IMR-90 (cell line): ENCODE data around the gene FBRSL1. TPM values are rescaled to one million over a fixed set of nuclear protein-coding genes. Genes with fewer than 3 reads are reported as not detected.

Experiments used
- ATAC-seq: fragments of 200-7000 bp; cut with Tn5 transposase; 2 replicates; pipeline ENCODE4 v1.9.1; 2020; ENCODE audit warnings: low read depth, mild to moderate bottlenecking, moderate library complexity
- BruUV-seq: library from RNA; stranded (reverse); fragments of 400-500 nt; replicated peaks from 2 replicates; lab custom pipeline; 2021; lab: Mats Ljungman, UMichigan
- CTCF ChIA-PET: fragments of 300-600 bp; formaldehyde crosslinking; extraction: SDS; loops from one replicate; lab custom pipeline; 2021; ENCODE audit warnings: antibody characterized with exemption; lab: Yijun Ruan, JAX
- POLR2A ChIA-PET: fragments of 300-600 bp; sonication (Branson Sonifier 250); formaldehyde crosslinking; loops from one replicate; lab custom pipeline; 2022; ENCODE audit warnings: antibody characterized with exemption; ENCODE audit not compliant: unreplicated experiment; lab: Charles Lee
- DNase-seq: peaks from one replicate; pipeline ENCODE4 v3.0.0; 2013
- H2AFZ ChIP-seq: replicated peaks from 2 replicates; pipeline ENCODE3; 2013; ENCODE audit warnings: low read length, mild to moderate bottlenecking; ENCODE audit not compliant: poor library complexity
- H2AK5ac ChIP-seq: 2 replicates; pipeline ENCODE4 v1.6.1; 2013; ENCODE audit warnings: low read depth, low read length, inconsistent platforms
- H2AK9ac ChIP-seq: replicated peaks from 2 replicates; pipeline ENCODE3; 2013; ENCODE audit warnings: mild to moderate bottlenecking, low read depth, low read length, moderate library complexity; ENCODE audit not compliant: poor library complexity
- H2BK120ac ChIP-seq: 2 replicates; pipeline ENCODE4 v1.6.1; 2013; ENCODE audit warnings: low read depth, low read length, inconsistent platforms
- H2BK15ac ChIP-seq: 3 replicates; pipeline ENCODE4 v1.6.1; 2013; ENCODE audit warnings: low read depth, low read length, inconsistent platforms
- H2BK20ac ChIP-seq: 2 replicates; pipeline ENCODE4 v1.6.1; 2013; ENCODE audit warnings: low read depth, mild to moderate bottlenecking, inconsistent platforms, low read length, moderate library complexity
- H2BK5ac ChIP-seq: 2 replicates; pipeline ENCODE4 v1.6.1; 2013; ENCODE audit warnings: mild to moderate bottlenecking, low read depth, low read length, inconsistent platforms; ENCODE audit not compliant: poor library complexity, severe bottlenecking
- H3K14ac ChIP-seq: replicated peaks from 2 replicates; pipeline ENCODE4 v1.6.1; 2013; ENCODE audit warnings: low read depth, low read length, inconsistent platforms
- H3K18ac ChIP-seq: 2 replicates; pipeline ENCODE4 v1.6.1; 2013; ENCODE audit warnings: low read depth, low read length, control low read depth
- H3K23ac ChIP-seq: 2 replicates; pipeline ENCODE4 v1.6.1; 2013; ENCODE audit warnings: low read depth, low read length, inconsistent platforms
- H3K27ac ChIP-seq: 2 replicates; pipeline ENCODE4 v1.5.1; 2013; ENCODE audit warnings: mild to moderate bottlenecking, control low read depth, low read length; ENCODE audit not compliant: insufficient read depth
- H3K27me3 ChIP-seq: 2 replicates; pipeline ENCODE4 v1.6.1; 2013; ENCODE audit warnings: low read length; ENCODE audit not compliant: control insufficient read depth, insufficient read depth
- H3K36me3 ChIP-seq: 2 replicates; pipeline ENCODE4 v1.6.1; 2013; ENCODE audit warnings: low read length, mixed read lengths; ENCODE audit not compliant: control insufficient read depth, insufficient read depth
- H3K4ac ChIP-seq: 2 replicates; pipeline ENCODE4 v1.6.1; 2013; ENCODE audit warnings: low read depth, low read length, inconsistent platforms
- H3K4me1 ChIP-seq: 2 replicates; pipeline ENCODE4 v1.6.1; 2013; ENCODE audit warnings: low read length, mixed read lengths; ENCODE audit not compliant: control insufficient read depth, insufficient read depth
- H3K4me2 ChIP-seq: 2 replicates; pipeline ENCODE4 v1.6.1; 2013; ENCODE audit warnings: low read depth, mild to moderate bottlenecking, control low read depth, low read length, moderate library complexity
- H3K4me3 ChIP-seq: 2 replicates; pipeline ENCODE4 v1.5.1; 2013; ENCODE audit warnings: low read depth, mild to moderate bottlenecking, control low read depth, low read length, moderate library complexity; ENCODE audit not compliant: insufficient read depth
- H3K56ac ChIP-seq: 2 replicates; pipeline ENCODE4 v1.6.1; 2013; ENCODE audit warnings: low read length, inconsistent platforms; ENCODE audit not compliant: insufficient read depth; ENCODE audit errors: extremely low read depth
- H3K79me1 ChIP-seq, 2 experiments: 2 replicates each; pipeline ENCODE4 v1.6.1; 2013; ENCODE audit warnings: low read length in 2 of 2, inconsistent platforms in 1 of 2, low read depth in 1 of 2
- H3K9ac ChIP-seq: 2 replicates; pipeline ENCODE4 v1.6.1; 2013; ENCODE audit warnings: low read depth, low read length, control low read depth
- H3K9me1 ChIP-seq: 2 replicates; pipeline ENCODE4 v1.6.1; 2013; ENCODE audit warnings: low read length, inconsistent platforms; ENCODE audit not compliant: insufficient read depth
- H3K9me3 ChIP-seq: 2 replicates; pipeline ENCODE4 v1.6.1; 2013; ENCODE audit warnings: low read length; ENCODE audit not compliant: control insufficient read depth, insufficient read depth
- H4K20me1 ChIP-seq: 2 replicates; pipeline ENCODE4 v1.6.1; 2013; ENCODE audit warnings: low read length, inconsistent platforms; ENCODE audit not compliant: insufficient read depth
- H4K5ac ChIP-seq: 2 replicates; pipeline ENCODE4 v1.6.1; 2013; ENCODE audit warnings: mild to moderate bottlenecking, low read depth, low read length, control low read depth
- H4K8ac ChIP-seq, 2 experiments: 2 replicates each; pipeline ENCODE4 v1.6.1; 2013; ENCODE audit warnings: low read depth in 2 of 2, low read length in 2 of 2, control low read depth in 1 of 2, inconsistent platforms in 1 of 2
- H4K91ac ChIP-seq: 2 replicates; pipeline ENCODE4 v1.6.1; 2013; ENCODE audit warnings: low read depth, low read length, inconsistent platforms; ENCODE audit not compliant: insufficient read depth
- BHLHE40 ChIP-seq: fragments of 150-350 bp; IDR thresholded peaks from 2 replicates; pipeline ENCODE4 v1.6.1; 2016; ENCODE audit warnings: mild to moderate bottlenecking, low read depth, low read length
- CEBPB ChIP-seq: IDR thresholded peaks from 2 replicates; pipeline ENCODE4 v1.6.1; 2012; ENCODE audit warnings: low read depth, low read length, improper control_type of control experiment
- FOS ChIP-seq: fragments of 150-350 bp; IDR thresholded peaks from 2 replicates; pipeline ENCODE4 v1.6.1; 2016; ENCODE audit warnings: low read depth, low read length
- POLR2A ChIP-seq: IDR thresholded peaks from 2 replicates; pipeline ENCODE4 v1.6.1; 2012; ENCODE audit warnings: mild to moderate bottlenecking, low read depth, low read length
- RCOR1 ChIP-seq: IDR thresholded peaks from 2 replicates; pipeline ENCODE4 v1.6.1; 2012; ENCODE audit warnings: mild to moderate bottlenecking, low read length, improper control_type of control experiment; ENCODE audit not compliant: insufficient replicate concordance
- RFX5 ChIP-seq: IDR thresholded peaks from 2 replicates; pipeline ENCODE4 v1.8.0; 2012; ENCODE audit warnings: low read depth, mild to moderate bottlenecking, low read length, moderate library complexity
- SMC3 ChIP-seq: fragments of 150-350 bp; IDR thresholded peaks from 2 replicates; pipeline ENCODE4 v1.6.1; 2016; ENCODE audit warnings: low read depth, mild to moderate bottlenecking, antibody characterized with exemption, low read length, moderate library complexity
- WGBS, 2 experiments: methylation state at CpG; one replicate each; pipeline versions ENCODE4 v1.1.5 to v1.1.7; 2013; ENCODE audit warnings: missing lambda C conversion rate in 2 of 2; ENCODE audit not compliant: insufficient read length in 1 of 2; ENCODE audit errors: extremely low coverage in 2 of 2; 5-methylcytosine and 5-hydroxymethylcytosine counted together
- dilution Hi-C: fragments of 300-500 bp; cut with HindIII; formaldehyde crosslinking; loops from one replicate; pipeline ENCODE4 v1.14.3; 2018; ENCODE audit warnings: low sequenced_read_pairs; ENCODE audit not compliant: unreplicated experiment
- in situ Hi-C: fragments of 300-500 bp; cut with MboI; formaldehyde crosslinking; loops from 3 replicates; pipeline ENCODE4 v1.14.3; 2019; ENCODE audit warnings: low sequenced_read_pairs, inconsistent platforms, mixed read lengths
- intact Hi-C: fragments of 100-400 bp; cut with micrococcal nuclease; formaldehyde crosslinking; loops from 2 replicates; pipeline ENCODE4 v1.10.0; 2022
- polyA plus RNA-seq, 3 experiments: library from polyadenylated mRNA; depleted of rRNA; stranded (reverse); fragments of >200 nt; gene quantifications; 2 replicates each; pipeline ENCODE4 v1.2.3, GENCODE V29; 2012; ENCODE audit warnings: low replicate concordance in 1 of 3
- total RNA-seq: library from RNA; depleted of rRNA; stranded (reverse); fragments of >200 nt; gene quantifications from 2 replicates; pipeline ENCODE4 v1.2.3, GENCODE V29; 2012
- TF ChIP-seq, protein P1 (sequence below): fragments of 150-350 bp; IDR thresholded peaks from 2 replicates; pipeline ENCODE4 v1.6.1; 2016; ENCODE audit warnings: low read depth, mild to moderate bottlenecking, low read length, moderate library complexity, borderline replicate concordance

FBRSL1 gene
- total and polyA plus RNA-seq, 2 of the 4 experiments (the other 2 are of a cell fraction) = 0.36 to 10.8 TPM

DNA sequence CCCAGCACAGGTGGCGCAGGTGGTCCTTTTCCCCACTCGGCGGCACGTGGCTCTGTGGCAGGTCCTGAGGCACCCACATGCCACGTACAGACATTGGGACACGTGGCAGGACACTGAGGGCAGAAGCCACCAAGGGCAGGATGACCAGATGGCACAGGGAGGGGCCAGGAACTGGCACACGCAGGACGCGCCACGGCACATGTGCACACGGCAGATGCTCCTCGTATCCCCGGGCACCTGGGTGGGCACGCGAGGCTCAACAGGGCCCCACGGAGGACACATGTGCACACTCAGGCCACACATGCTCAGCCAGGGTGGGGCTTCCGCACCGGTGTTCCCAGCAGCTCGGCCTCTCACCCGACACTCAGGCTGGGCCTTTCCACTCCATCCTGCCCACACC lies 52.0 kb downstream of the FBRSL1 start:
- no TSS peak for BruUV-seq
- peak overlapping the region; percentile 51 for H2AFZ ChIP-seq
- ChIA-PET POLR2A (no interaction called here), CTCF (no interaction called here)
- no peak overlapping the region for H2BK15ac ChIP-seq
- H2BK120ac ChIP-seq = no peak overlapping the region
- H3K79me1 ChIP-seq = peaks cover 0 to 3% of the 10 kb centered on the region in 2 experiments; a peak in 1 of 4 replicates
- intact Hi-C loops = no loop called here
- H3K4me2 ChIP-seq = no peak overlapping the region
- DNase-seq (no peak), ATAC-seq (no peak)
- no peak overlapping the region for H3K4ac ChIP-seq
- 94% methylated on average over 15 of the region's 20 CpGs; no CpG with 5 or more reads in 1 of the 2 experiments for WGBS, 2 experiments
- no peaks in the 10 kb centered on the region; the same call in 1 of the 2 replicates for H3K36me3 ChIP-seq
- no peak overlapping the region for H2BK20ac ChIP-seq
- no peak overlapping the region for H3K23ac ChIP-seq
- no peaks in the 10 kb centered on the region for H3K27me3 ChIP-seq
- H4K5ac ChIP-seq = no peak overlapping the region
- peaks cover 12% of the 10 kb centered on the region for H4K20me1 ChIP-seq
- H2AK5ac ChIP-seq = no peak overlapping the region
- TF ChIP-seq POLR2A (no peak), RFX5 (no peak), RCOR1 (no peak), CEBPB (no peak), FOS (no peak), BHLHE40 (no peak), SMC3 (no peak)
- TF ChIP-seq, protein P1, sequence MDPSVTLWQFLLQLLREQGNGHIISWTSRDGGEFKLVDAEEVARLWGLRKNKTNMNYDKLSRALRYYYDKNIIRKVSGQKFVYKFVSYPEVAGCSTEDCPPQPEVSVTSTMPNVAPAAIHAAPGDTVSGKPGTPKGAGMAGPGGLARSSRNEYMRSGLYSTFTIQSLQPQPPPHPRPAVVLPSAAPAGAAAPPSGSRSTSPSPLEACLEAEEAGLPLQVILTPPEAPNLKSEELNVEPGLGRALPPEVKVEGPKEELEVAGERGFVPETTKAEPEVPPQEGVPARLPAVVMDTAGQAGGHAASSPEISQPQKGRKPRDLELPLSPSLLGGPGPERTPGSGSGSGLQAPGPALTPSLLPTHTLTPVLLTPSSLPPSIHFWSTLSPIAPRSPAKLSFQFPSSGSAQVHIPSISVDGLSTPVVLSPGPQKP = no peak
- in situ Hi-C loops = no loop called here
- H2BK5ac ChIP-seq = no peak overlapping the region
- H2AK9ac ChIP-seq = peak overlapping the region; percentile 55
- no peak overlapping the region for H4K8ac ChIP-seq
- no peak overlapping the region for H3K4me3 ChIP-seq
- no peak overlapping the region for H3K56ac ChIP-seq
- H3K9ac ChIP-seq = no peak overlapping the region
- H3K9me3 ChIP-seq = no peaks in the 10 kb centered on the region
- H3K4me1 ChIP-seq = no peaks in the 10 kb centered on the region
- H3K14ac ChIP-seq = no peak overlapping the region
- H3K18ac ChIP-seq = no peak overlapping the region
- peaks cover 5% of the 10 kb centered on the region; the same call in 1 of the 2 replicates for H3K9me1 ChIP-seq
- H3K27ac ChIP-seq = no peak overlapping the region
- no peak overlapping the region for H4K91ac ChIP-seq
- dilution Hi-C loops = no loop called here
